GM12878 (cell line): ENCODE measurements around the gene ICA1. TPM values are rescaled to one million over a fixed set of nuclear protein-coding genes. Genes with fewer than 3 reads are reported as not detected.
"Not testable (repeated sequence)": the region's sequence is repeated elsewhere in the genome, so short reads cannot be mapped to it uniquely, and the experiment has no call there.

ENCODE experiments used
- ATAC-seq: fragments of 200-7000 bp; cut with Tn5 transposase; 3 replicates; pipeline ENCODE4 v1.9.1; 2020; ENCODE audit warnings: mild to moderate bottlenecking, moderate library complexity
- BruUV-seq: library from RNA; stranded (reverse); fragments of 400-500 nt; replicated peaks from 2 replicates; lab custom pipeline; 2021; lab: Mats Ljungman, UMichigan
- CTCF ChIA-PET: fragments of 300-600 bp; sonication (Branson Sonifier 250); formaldehyde crosslinking; extraction: SDS; loops from one replicate; lab custom pipeline; 2021; ENCODE audit warnings: inconsistent platforms; lab: Yijun Ruan, JAX
- POLR2A ChIA-PET: fragments of 350-600 bp; formaldehyde crosslinking; extraction: SDS; loops from one replicate; lab custom pipeline; 2021; ENCODE audit warnings: inconsistent platforms; lab: Charles Lee
- RAD21 ChIA-PET: fragments of 300-600 bp; sonication (Branson Sonifier 250); formaldehyde crosslinking; loops from one replicate; lab custom pipeline; 2023; ENCODE audit warnings: antibody characterized with exemption; ENCODE audit not compliant: unreplicated experiment; lab: Charles Lee
- SMC1A ChIA-PET: fragments of 300-600 bp; sonication (Branson Sonifier 250); formaldehyde crosslinking; loops from one replicate; lab custom pipeline; 2023; ENCODE audit not compliant: unreplicated experiment, uncharacterized antibody; lab: Charles Lee
- DNase-seq: peaks from one replicate; pipeline ENCODE4 v3.0.0-alpha.2; 2011; ENCODE audit warnings: low read depth, low spot score
- FAIRE-seq: peaks from 3 replicates; lab custom pipeline; 2011; peaks lifted over from hg19 to GRCh38; lab: Jason Lieb, UNC
- H2AFZ ChIP-seq: 2 replicates; pipeline ENCODE4 v1.6.0; 2011; ENCODE audit warnings: low read depth, low read length, control low read depth; ENCODE audit not compliant: control insufficient read depth
- H3K27ac ChIP-seq: 2 replicates; pipeline ENCODE4 v1.5.1; 2011; ENCODE audit warnings: control low read depth; ENCODE audit not compliant: control insufficient read depth, insufficient read depth
- H3K27me3 ChIP-seq, 2 experiments: replicated peaks in 1 of 2; 2 replicates each; pipeline versions ENCODE4 v1.6.0 to v1.6.1; 2011; ENCODE audit warnings: low read length in 1 of 2; ENCODE audit not compliant: control insufficient read depth in 2 of 2, insufficient read depth in 2 of 2
- H3K36me3 ChIP-seq, 2 experiments: 2 replicates each; pipeline ENCODE4 v1.5.1; 2011; ENCODE audit warnings: low read length in 1 of 2; ENCODE audit not compliant: control insufficient read depth in 2 of 2, insufficient read depth in 2 of 2
- H3K4me1 ChIP-seq: 2 replicates; pipeline ENCODE4 v1.6.1; 2011; ENCODE audit warnings: mild to moderate bottlenecking, low read length, moderate library complexity, mixed read lengths; ENCODE audit not compliant: control insufficient read depth, insufficient read depth
- H3K4me2 ChIP-seq: 2 replicates; pipeline ENCODE4 v1.6.0; 2011; ENCODE audit warnings: control low read depth; ENCODE audit not compliant: control insufficient read depth, insufficient read depth
- H3K4me3 ChIP-seq: fragments of 200-600 bp; sonication (generic); 2 replicates; pipeline ENCODE4 v1.5.1; 2016
- H3K79me2 ChIP-seq: 2 replicates; pipeline ENCODE4 v1.6.0; 2011; ENCODE audit warnings: low read length; ENCODE audit not compliant: control insufficient read depth, insufficient read depth
- H3K9ac ChIP-seq: 2 replicates; pipeline ENCODE4 v1.8.0; 2011; ENCODE audit warnings: low read length, control low read depth, mixed read lengths; ENCODE audit not compliant: control insufficient read depth, insufficient read depth
- H3K9me3 ChIP-seq: replicated peaks from 3 replicates; pipeline ENCODE4 v1.5.1; 2011; ENCODE audit warnings: mild to moderate bottlenecking, low read length; ENCODE audit not compliant: control insufficient read depth, insufficient read depth
- H4K20me1 ChIP-seq: 2 replicates; pipeline ENCODE4 v1.6.0; 2011; ENCODE audit not compliant: control insufficient read depth, insufficient read depth
- NBN ChIP-seq: fragments of 450-650 bp; IDR thresholded peaks from 2 replicates; pipeline ENCODE4 v1.6.1; 2016
- WGBS: methylation state at CpG from one replicate; pipeline ENCODE4 v1.1.6; 2016; ENCODE audit warnings: low lambda C conversion rate; ENCODE audit not compliant: insufficient replicate concordance, insufficient coverage; ENCODE audit errors: missing lambda C conversion rate; 5-methylcytosine and 5-hydroxymethylcytosine counted together
- in situ Hi-C: fragments of 300-500 bp; cut with MboI; formaldehyde crosslinking; loops from 9 replicates; pipeline ENCODE4 v1.14.3; 2018; ENCODE audit warnings: mixed read lengths
- intact Hi-C: fragments of 100-400 bp; cut with micrococcal nuclease; formaldehyde crosslinking; loops from one replicate; pipeline ENCODE4 v1.14.2; 2022; ENCODE audit not compliant: unreplicated experiment
- polyA plus RNA-seq, 11 experiments: library from polyadenylated mRNA; depleted of rRNA in 4 of 11; unstranded in 6 of 11; stranded (reverse) in 5 of 11; fragments of >200 nt; fragmentation: Nextera tagmentation in 4 of 11; fragmentation: Illumina TruSeq in 1 of 11; extraction: Ambion mirVana in 4 of 11; extraction: Trizol in 1 of 11; gene quantifications; 1 replicate in 1 of 11; 2 replicates in 10 of 11; pipeline versions ENCODE4 v1.2.1 to v1.2.3, GENCODE V29; 2011 to 2016; ENCODE audit warnings: inconsistent platforms in 2 of 11, missing spikeins in 2 of 11, low read depth in 1 of 11
- total RNA-seq, 4 experiments: library from RNA; depleted of rRNA in 3 of 4; stranded (reverse); fragments of >200 nt in 3 of 4; fragmentation: Illumina TruSeq in 1 of 4; extraction: Trizol in 1 of 4; gene quantifications; 2 replicates each; pipeline versions ENCODE4 v1.2.1 to v1.2.3, GENCODE V29; 2013 to 2021
- TF ChIP-seq, protein P1 (sequence below): IDR thresholded peaks from 2 replicates; pipeline ENCODE4 v1.6.1; 2012; ENCODE audit warnings: low read depth, low read length, improper control_type of control experiment

The ICA1 gene
- total and polyA plus RNA-seq, 10 of the 15 experiments (the other 5 are each of a cell fraction or from before 2014, with no cell fraction given) = 1.3 to 35.1 (median 3.3) TPM

DNA sequence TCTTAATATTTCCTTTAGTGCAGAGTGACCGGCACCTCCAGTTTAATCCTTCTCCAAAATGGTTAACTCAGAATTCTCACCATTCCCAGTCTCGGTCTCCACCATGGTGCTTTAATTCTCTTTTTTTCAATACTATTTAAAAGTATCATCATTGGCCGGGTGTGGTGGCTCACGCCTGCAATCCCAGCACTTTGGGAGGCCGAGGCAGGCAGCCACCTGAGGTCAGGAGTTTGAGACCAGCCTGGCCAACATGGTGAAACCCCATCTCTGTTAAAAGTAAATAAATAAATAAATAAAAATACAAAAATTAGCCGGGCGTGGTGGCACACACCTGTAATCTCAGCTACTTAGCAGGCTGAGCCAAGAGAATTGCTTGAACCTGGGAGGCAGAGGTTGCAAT, 35.1 kb upstream of the ICA1 start:
- DNase-seq, H3K9ac ChIP-seq, H3K4me3 ChIP-seq, H3K79me2 ChIP-seq, ATAC-seq, FAIRE-seq, H3K4me2 ChIP-seq, H2AFZ ChIP-seq, H3K9me3 ChIP-seq, BruUV-seq, H3K27me3 ChIP-seq, H3K4me1 ChIP-seq, H4K20me1 ChIP-seq, in situ Hi-C loops, H3K36me3 ChIP-seq, H3K27ac ChIP-seq: not testable (repeated sequence)
- POLR2A ChIA-PET = interaction anchor here (1.3 kb wide), 1 partner anchor 82 kb away, joined by 4 read pairs; no protein-coding TSS in a partner anchor
- intact Hi-C loops = loop anchor here (2.0 to 10.0 kb wide), 5 partner anchors 75 to 1332 kb away; no protein-coding TSS in a partner anchor
- WGBS = 49% methylated on average over 7 of the region's 7 CpGs
- CTCF ChIA-PET = interaction anchor here (0.8 to 2.6 kb wide), 20 partner anchors 16 to 1344 kb away, joined by 3 to 31 read pairs (median 5); no protein-coding TSS in a partner anchor
- SMC1A ChIA-PET = interaction anchor here (1.0 to 4.1 kb wide), 12 partner anchors 9 to 1194 kb away, joined by 3 to 17 read pairs (median 6); no protein-coding TSS in a partner anchor
- RAD21 ChIA-PET = interaction anchor here (0.8 to 2.0 kb wide), 10 partner anchors 8 to 1333 kb away, joined by 3 to 19 read pairs (median 8); no protein-coding TSS in a partner anchor

DNA sequence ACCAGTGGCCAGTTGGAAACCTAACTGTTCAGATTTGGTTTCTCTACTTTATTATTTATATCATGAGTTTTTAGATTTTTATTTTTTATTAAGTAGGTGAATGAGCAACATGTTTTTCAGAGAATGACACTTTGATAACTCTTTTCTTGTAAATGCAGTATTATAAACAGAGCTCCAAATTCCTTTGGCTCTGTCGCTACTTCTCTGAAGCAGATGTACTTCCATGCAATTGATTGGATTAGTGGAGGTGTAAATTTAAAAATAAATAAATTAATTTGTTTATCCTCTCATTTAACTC, 34.3 kb upstream of the ICA1 start:
- Histone ChIP-seq H2AFZ (peak overlapping the region; percentile 55), H3K4me2 (no peak overlapping the region), H3K27me3 (no peaks in the 10 kb centered on the region), H3K27ac (no peak overlapping the region), H3K79me2 (no peaks in the 10 kb centered on the region), H3K9ac (no peak overlapping the region), H3K9me3 (no peaks in the 10 kb centered on the region), H3K4me3 (no peak overlapping the region), H4K20me1 (no peaks in the 10 kb centered on the region), H3K36me3 (no peaks in the 10 kb centered on the region), H3K4me1 (no peaks in the 10 kb centered on the region)
- intact Hi-C loops (loop anchor here (2.0 to 10.0 kb wide), 5 partner anchors 74 to 1332 kb away; no protein-coding TSS in a partner anchor), in situ Hi-C loops (no loop called here)
- ChIA-PET CTCF (interaction anchor here (0.6 to 2.6 kb wide), 54 partner anchors 8 to 1343 kb away, joined by 3 to 31 read pairs (median 4); partner anchors contain the start of genes C1GALT1 and UMAD1), SMC1A (interaction anchor here (0.8 to 4.1 kb wide), 34 partner anchors 9 to 1193 kb away, joined by 3 to 21 read pairs (median 4); no protein-coding TSS in a partner anchor), RAD21 (interaction anchor here (0.7 to 2.0 kb wide), 32 partner anchors 8 to 1346 kb away, joined by 3 to 19 read pairs (median 4); no protein-coding TSS in a partner anchor), POLR2A (interaction anchor here (1.3 kb wide), 1 partner anchor 82 kb away, joined by 4 read pairs; no protein-coding TSS in a partner anchor)
- ATAC-seq (no peak; the same call in 1 of the 3 replicates), FAIRE-seq (no peak), DNase-seq (no peak)
- TF ChIP-seq, protein P1, sequence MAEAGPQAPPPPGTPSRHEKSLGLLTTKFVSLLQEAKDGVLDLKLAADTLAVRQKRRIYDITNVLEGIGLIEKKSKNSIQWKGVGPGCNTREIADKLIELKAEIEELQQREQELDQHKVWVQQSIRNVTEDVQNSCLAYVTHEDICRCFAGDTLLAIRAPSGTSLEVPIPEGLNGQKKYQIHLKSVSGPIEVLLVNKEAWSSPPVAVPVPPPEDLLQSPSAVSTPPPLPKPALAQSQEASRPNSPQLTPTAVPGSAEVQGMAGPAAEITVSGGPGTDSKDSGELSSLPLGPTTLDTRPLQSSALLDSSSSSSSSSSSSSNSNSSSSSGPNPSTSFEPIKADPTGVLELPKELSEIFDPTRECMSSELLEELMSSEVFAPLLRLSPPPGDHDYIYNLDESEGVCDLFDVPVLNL = no peak
- TF ChIP-seq NBN = no peak
- no TSS peak for BruUV-seq
- 81% methylated on average over 1 of the region's 1 CpG for WGBS
